ENCODE data around the gene SLC35F1. TPM values are rescaled to one million over a fixed set of nuclear protein-coding genes. Genes with fewer than 3 reads are reported as not detected.

Gene SLC35F1
- total and polyA plus RNA-seq, 9 of the 15 experiments (the other 6 are each of a cell fraction or from before 2014, with no cell fraction given): 0.03 to 0.06 TPM; not detected in 7

DNA sequence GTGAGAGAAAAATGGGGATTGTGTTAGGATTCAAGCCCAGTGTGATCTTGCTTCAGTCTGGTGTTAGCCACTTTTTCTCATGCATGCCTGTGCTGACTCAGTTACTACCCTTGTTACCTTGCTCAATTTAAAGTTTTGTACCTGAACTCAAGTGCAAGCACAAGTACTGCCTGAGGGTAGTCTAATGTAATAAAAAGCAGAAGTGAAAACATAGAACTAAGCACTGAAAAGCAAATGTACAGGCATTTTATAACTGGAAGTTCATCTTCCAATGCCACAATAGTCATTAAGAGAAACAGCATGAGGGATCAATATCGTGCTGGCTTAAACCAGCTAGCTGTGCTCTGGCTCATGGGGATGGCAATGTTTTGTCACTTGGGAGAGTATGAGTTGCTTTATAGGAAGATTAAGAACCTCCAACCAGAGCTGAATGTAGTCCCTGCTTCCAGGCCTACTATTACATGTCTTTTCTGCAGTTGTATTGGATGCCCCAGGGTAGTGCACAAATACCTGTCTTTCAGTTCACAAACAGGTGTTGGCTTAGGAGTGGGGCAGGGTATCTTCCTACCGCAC is 48.7 kb downstream of the SLC35F1 start:
- no peak for ATAC-seq
- Histone ChIP-seq H3K9ac (ENCODE audit: insufficient read depth in 1 of 2, low read depth in 2 of 2, low read length in 2 of 2) (no peak overlapping the region), H3K27me3 (ENCODE audit: control insufficient read depth in 2 of 2, insufficient read depth in 2 of 2, low read length in 2 of 2) (no peaks in the 10 kb centered on the region), H3K27ac (ENCODE audit: extremely low read depth, low read depth, low read length) (no peak overlapping the region), H4K20me1 (replicated peaks; ENCODE audit: control insufficient read depth, insufficient read depth, low read length) (no peaks in the 10 kb centered on the region), H3K36me3 (ENCODE audit: control insufficient read depth, insufficient read depth, low read length) (no peaks in the 10 kb centered on the region), H3K9me3 (replicated peaks; ENCODE audit: control insufficient read depth, insufficient read depth, low read depth, low read length) (no peaks in the 10 kb centered on the region), H3K4me1 (replicated peaks in 1 of 2; ENCODE audit: control insufficient read depth in 2 of 2, insufficient read depth in 2 of 2, low read length in 2 of 2) (no peaks in the 10 kb centered on the region), H3K4me3 (no peak overlapping the region), H3K9me1 (ENCODE audit: control insufficient read depth, insufficient read depth, low read length) (no peaks in the 10 kb centered on the region), H3K4me2 (ENCODE audit: insufficient read depth, low read length) (no peak overlapping the region), H3K79me2 (ENCODE audit: control insufficient read depth, insufficient read depth, low read length) (no peaks in the 10 kb centered on the region), H2AFZ (ENCODE audit: low read depth, low read length) (no peak overlapping the region)
- DNase-seq (ENCODE audit: extremely low read depth in 1 of 4, low spot score in 3 of 4): no peak
- in situ Hi-C loops (cut with MboI): no loop called here
- POLR2A ChIA-PET: interaction anchor here (0.7 kb wide), 1 partner anchor 105 kb away, joined by 4 read pairs; no protein-coding TSS in a partner anchor
- no peak for FAIRE-seq
- TF ChIP-seq, protein P1, sequence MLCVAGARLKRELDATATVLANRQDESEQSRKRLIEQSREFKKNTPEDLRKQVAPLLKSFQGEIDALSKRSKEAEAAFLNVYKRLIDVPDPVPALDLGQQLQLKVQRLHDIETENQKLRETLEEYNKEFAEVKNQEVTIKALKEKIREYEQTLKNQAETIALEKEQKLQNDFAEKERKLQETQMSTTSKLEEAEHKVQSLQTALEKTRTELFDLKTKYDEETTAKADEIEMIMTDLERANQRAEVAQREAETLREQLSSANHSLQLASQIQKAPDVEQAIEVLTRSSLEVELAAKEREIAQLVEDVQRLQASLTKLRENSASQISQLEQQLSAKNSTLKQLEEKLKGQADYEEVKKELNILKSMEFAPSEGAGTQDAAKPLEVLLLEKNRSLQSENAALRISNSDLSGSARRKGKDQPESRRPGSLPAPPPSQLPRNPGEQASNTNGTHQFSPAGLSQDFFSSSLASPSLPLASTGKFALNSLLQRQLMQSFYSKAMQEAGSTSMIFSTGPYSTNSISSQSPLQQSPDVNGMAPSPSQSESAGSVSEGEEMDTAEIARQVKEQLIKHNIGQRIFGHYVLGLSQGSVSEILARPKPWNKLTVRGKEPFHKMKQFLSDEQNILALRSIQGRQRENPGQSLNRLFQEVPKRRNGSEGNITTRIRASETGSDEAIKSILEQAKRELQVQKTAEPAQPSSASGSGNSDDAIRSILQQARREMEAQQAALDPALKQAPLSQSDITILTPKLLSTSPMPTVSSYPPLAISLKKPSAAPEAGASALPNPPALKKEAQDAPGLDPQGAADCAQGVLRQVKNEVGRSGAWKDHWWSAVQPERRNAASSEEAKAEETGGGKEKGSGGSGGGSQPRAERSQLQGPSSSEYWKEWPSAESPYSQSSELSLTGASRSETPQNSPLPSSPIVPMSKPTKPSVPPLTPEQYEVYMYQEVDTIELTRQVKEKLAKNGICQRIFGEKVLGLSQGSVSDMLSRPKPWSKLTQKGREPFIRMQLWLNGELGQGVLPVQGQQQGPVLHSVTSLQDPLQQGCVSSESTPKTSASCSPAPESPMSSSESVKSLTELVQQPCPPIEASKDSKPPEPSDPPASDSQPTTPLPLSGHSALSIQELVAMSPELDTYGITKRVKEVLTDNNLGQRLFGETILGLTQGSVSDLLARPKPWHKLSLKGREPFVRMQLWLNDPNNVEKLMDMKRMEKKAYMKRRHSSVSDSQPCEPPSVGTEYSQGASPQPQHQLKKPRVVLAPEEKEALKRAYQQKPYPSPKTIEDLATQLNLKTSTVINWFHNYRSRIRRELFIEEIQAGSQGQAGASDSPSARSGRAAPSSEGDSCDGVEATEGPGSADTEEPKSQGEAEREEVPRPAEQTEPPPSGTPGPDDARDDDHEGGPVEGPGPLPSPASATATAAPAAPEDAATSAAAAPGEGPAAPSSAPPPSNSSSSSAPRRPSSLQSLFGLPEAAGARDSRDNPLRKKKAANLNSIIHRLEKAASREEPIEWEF (CRISPR knock-in tag; IDR thresholded peaks at IDR 0.05): no peak
- TF ChIP-seq HEY1 (CRISPR knock-in tag; IDR thresholded peaks at IDR 0.05; ENCODE audit: borderline replicate concordance): no peak
- TF ChIP-seq WHSC1 (IDR thresholded peaks at IDR 0.05; ENCODE audit: low read length): no peak
- intact Hi-C loops (cut with micrococcal nuclease): no loop called here
- no TSS peak for BruUV-seq (replicated peaks)
- WGBS (ENCODE audit: insufficient coverage, low coverage, missing lambda C conversion rate): 4% methylated on average over 2 of the region's 2 CpGs
- CTCF ChIA-PET (ENCODE audit: low intra/inter-chr PET ratio): no interaction called here
